WTC11 (cell line): Measurements from ENCODE around the gene MBOAT1.

Experiments
- CREB1 ChIP-seq: sonication (generic); formaldehyde crosslinking; IDR thresholded peaks from 2 replicates; pipeline ENCODE4 v1.8.0; 2023; ENCODE audit warnings: mild to moderate bottlenecking, missing genetic modification reagents
- MYBL2 ChIP-seq: sonication (generic); formaldehyde crosslinking; IDR thresholded peaks from 2 replicates; pipeline ENCODE4 v1.8.1; 2023; ENCODE audit warnings: mild to moderate bottlenecking, moderate library complexity, missing genetic modification reagents
- NR1H2 ChIP-seq: sonication (generic); formaldehyde crosslinking; IDR thresholded peaks from 2 replicates; pipeline ENCODE4 v1.9.0; 2021; ENCODE audit warnings: mild to moderate bottlenecking, moderate library complexity, missing genetic modification reagents
- PREB ChIP-seq: sonication (generic); formaldehyde crosslinking; IDR thresholded peaks from 2 replicates; pipeline ENCODE4 v1.8.1; 2022; ENCODE audit warnings: mild to moderate bottlenecking, missing genetic modification reagents, moderate library complexity, borderline replicate concordance
- PRRX2 ChIP-seq: fragments of 250-450 bp; sonication (Bioruptor Pico); IDR thresholded peaks from 2 replicates; pipeline ENCODE4 v1.8.0; 2021; ENCODE audit warnings: mild to moderate bottlenecking
- SP1 ChIP-seq: sonication (generic); formaldehyde crosslinking; conservative IDR thresholded peaks from 2 replicates; pipeline ENCODE4 v1.8.1; 2022; ENCODE audit warnings: missing genetic modification reagents
- TEAD4 ChIP-seq: sonication (generic); formaldehyde crosslinking; IDR thresholded peaks from 2 replicates; pipeline ENCODE4 v1.8.0; 2022; ENCODE audit warnings: mild to moderate bottlenecking, missing genetic modification reagents
- USF1 ChIP-seq: sonication (generic); formaldehyde crosslinking; IDR thresholded peaks from 2 replicates; pipeline ENCODE4 v1.8.0; 2022; ENCODE audit warnings: mild to moderate bottlenecking, missing genetic modification reagents
- ZNF423 ChIP-seq: fragments of 250-450 bp; sonication (Bioruptor Pico); IDR thresholded peaks from 2 replicates; pipeline ENCODE4 v2.1.2; 2022; ENCODE audit warnings: mild to moderate bottlenecking, moderate library complexity
- TF ChIP-seq, protein P1 (sequence below): sonication (generic); formaldehyde crosslinking; IDR thresholded peaks from 2 replicates; pipeline ENCODE4 v1.8.1; 2022; ENCODE audit warnings: low read depth, mild to moderate bottlenecking, moderate library complexity, missing genetic modification reagents, borderline replicate concordance
- TF ChIP-seq, protein P2 (sequence below): fragments of 200-600 bp; IDR thresholded peaks from 2 replicates; pipeline ENCODE4 v1.8.0; 2022; ENCODE audit warnings: antibody characterized with exemption
- TF ChIP-seq, protein P3 (sequence below): sonication (generic); formaldehyde crosslinking; conservative IDR thresholded peaks from 2 replicates; pipeline ENCODE4 v1.8.1; 2022; ENCODE audit warnings: mild to moderate bottlenecking, missing genetic modification reagents
- TF ChIP-seq, protein P4 (sequence below): sonication (generic); formaldehyde crosslinking; IDR thresholded peaks from 2 replicates; pipeline ENCODE4 v1.8.1; 2022; ENCODE audit warnings: missing genetic modification reagents, borderline replicate concordance

DNA sequence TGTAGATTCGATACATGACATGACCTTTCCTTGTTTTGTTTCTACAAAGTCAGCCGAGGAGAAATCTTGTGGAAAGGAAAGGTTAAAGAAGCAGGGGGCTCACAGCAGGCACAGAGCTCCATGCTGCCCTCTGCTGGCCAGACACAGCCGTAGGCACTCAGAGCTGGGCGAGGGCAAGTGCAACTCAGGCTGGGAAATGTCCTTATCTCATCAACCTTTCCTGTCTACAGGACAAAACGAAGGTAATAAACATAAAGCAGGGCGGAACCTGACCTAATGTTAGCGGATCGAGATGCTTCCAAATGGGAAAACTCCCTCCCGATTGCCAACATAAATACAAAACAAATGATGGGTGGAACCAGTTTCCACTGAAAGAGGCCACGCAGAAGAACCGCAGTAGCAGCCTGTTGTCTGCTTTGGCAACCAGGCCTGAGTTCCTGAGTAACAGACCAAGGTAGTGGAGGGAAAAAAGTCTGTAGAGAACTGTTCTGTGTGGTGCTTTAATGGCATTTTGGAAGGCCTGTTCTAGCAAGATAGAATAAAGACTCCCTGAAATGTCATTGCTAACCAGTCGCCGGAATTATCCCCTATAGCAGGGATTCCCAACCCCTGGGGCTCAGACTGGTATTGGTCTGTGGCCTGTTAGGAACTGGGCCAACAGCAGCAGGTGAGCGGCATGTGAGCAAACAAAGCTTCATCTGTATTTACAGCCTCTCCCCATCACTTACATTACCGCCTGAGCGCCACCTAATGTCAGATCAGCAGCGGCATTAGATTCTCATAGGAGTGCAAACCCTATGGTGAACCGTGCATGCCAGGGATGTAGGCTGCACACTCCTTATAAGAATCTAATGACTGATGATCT, 85.2 kb downstream of the MBOAT1 start:
- TF ChIP-seq CREB1 (CRISPR knock-in tag) (no peak), NR1H2 (CRISPR knock-in tag) (no peak), SP1 (CRISPR knock-in tag) (no peak; the same call in 1 of the 2 replicates), TEAD4 (CRISPR knock-in tag) (no peak), MYBL2 (CRISPR knock-in tag) (no peak), ZNF423 (CRISPR knock-in tag) (no peak), PREB (no peak), USF1 (CRISPR knock-in tag) (no peak), PRRX2 (CRISPR knock-in tag) (no peak)
- TF ChIP-seq, protein P1, sequence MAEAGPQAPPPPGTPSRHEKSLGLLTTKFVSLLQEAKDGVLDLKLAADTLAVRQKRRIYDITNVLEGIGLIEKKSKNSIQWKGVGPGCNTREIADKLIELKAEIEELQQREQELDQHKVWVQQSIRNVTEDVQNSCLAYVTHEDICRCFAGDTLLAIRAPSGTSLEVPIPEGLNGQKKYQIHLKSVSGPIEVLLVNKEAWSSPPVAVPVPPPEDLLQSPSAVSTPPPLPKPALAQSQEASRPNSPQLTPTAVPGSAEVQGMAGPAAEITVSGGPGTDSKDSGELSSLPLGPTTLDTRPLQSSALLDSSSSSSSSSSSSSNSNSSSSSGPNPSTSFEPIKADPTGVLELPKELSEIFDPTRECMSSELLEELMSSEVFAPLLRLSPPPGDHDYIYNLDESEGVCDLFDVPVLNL = no peak
- TF ChIP-seq, protein P2, sequence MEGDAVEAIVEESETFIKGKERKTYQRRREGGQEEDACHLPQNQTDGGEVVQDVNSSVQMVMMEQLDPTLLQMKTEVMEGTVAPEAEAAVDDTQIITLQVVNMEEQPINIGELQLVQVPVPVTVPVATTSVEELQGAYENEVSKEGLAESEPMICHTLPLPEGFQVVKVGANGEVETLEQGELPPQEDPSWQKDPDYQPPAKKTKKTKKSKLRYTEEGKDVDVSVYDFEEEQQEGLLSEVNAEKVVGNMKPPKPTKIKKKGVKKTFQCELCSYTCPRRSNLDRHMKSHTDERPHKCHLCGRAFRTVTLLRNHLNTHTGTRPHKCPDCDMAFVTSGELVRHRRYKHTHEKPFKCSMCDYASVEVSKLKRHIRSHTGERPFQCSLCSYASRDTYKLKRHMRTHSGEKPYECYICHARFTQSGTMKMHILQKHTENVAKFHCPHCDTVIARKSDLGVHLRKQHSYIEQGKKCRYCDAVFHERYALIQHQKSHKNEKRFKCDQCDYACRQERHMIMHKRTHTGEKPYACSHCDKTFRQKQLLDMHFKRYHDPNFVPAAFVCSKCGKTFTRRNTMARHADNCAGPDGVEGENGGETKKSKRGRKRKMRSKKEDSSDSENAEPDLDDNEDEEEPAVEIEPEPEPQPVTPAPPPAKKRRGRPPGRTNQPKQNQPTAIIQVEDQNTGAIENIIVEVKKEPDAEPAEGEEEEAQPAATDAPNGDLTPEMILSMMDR = peak; percentile 87
- TF ChIP-seq, protein P3, sequence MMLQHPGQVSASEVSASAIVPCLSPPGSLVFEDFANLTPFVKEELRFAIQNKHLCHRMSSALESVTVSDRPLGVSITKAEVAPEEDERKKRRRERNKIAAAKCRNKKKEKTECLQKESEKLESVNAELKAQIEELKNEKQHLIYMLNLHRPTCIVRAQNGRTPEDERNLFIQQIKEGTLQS = no peak
- TF ChIP-seq, protein P4, sequence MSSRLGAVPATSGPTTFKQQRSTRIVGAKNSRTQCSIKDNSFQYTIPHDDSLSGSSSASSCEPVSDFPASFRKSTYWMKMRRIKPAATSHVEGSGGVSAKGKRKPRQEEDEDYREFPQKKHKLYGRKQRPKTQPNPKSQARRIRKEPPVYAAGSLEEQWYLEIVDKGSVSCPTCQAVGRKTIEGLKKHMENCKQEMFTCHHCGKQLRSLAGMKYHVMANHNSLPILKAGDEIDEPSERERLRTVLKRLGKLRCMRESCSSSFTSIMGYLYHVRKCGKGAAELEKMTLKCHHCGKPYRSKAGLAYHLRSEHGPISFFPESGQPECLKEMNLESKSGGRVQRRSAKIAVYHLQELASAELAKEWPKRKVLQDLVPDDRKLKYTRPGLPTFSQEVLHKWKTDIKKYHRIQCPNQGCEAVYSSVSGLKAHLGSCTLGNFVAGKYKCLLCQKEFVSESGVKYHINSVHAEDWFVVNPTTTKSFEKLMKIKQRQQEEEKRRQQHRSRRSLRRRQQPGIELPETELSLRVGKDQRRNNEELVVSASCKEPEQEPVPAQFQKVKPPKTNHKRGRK (CRISPR knock-in tag) = no peak
